Uterus (tissue), 4 donors: ENCODE measurements around the gene EVI5. TPM values are rescaled to one million over a fixed set of nuclear protein-coding genes. Genes with fewer than 3 reads are reported as not detected.

Source experiments
- DNase-seq, 2 donors: peaks; one replicate each; pipeline ENCODE4 v3.0.0-alpha.2; 2019 to 2020
- H3K27ac ChIP-seq, 2 donors: fragments of 200-600 bp; sonication (generic); 1 replicate in 1 of 2; 2 replicates in 1 of 2; pipeline ENCODE4 v1.5.1; 2016 to 2018
- H3K27me3 ChIP-seq, 2 donors: fragments of 200-600 bp; sonication (generic); one replicate each; pipeline ENCODE4 v1.5.1; 2018 to 2019; ENCODE audit warnings: control low read depth in 1 of 2
- H3K36me3 ChIP-seq, 2 donors: fragments of 200-600 bp; sonication (generic); one replicate each; pipeline ENCODE4 v1.5.1; 2019; ENCODE audit warnings: control low read depth in 1 of 2
- H3K4me1 ChIP-seq, 2 donors: fragments of 200-600 bp; sonication (generic); one replicate each; pipeline ENCODE4 v1.5.1; 2018 to 2019; ENCODE audit warnings: control low read depth in 1 of 2
- H3K4me3 ChIP-seq, 2 donors: fragments of 200-600 bp; sonication (generic); 1 replicate in 1 of 2; 2 replicates in 1 of 2; pipeline ENCODE4 v1.5.1; 2018 to 2019; ENCODE audit warnings: mild to moderate bottlenecking in 1 of 2
- H3K9me3 ChIP-seq, 2 donors: fragments of 200-600 bp; sonication (generic); one replicate each; pipeline ENCODE4 v1.5.1; 2019; ENCODE audit warnings: control low read depth in 1 of 2
- POLR2A ChIP-seq, 2 donors: fragments of 450-650 bp; IDR thresholded peaks; one replicate each; pipeline ENCODE4 v1.6.1; 2016; ENCODE audit warnings: antibody characterized with exemption in 2 of 2, mild to moderate bottlenecking in 1 of 2, moderate library complexity in 1 of 2
- intact Hi-C: fragments of 100-400 bp; cut with DNase I; formaldehyde crosslinking; loops from one replicate; pipeline ENCODE4 v1.15.1; 2023; ENCODE audit warnings: low total_unique reads
- total RNA-seq, 4 donors: library from RNA; depleted of rRNA in 3 of 4; stranded (reverse); fragments of >200 nt in 3 of 4; gene quantifications; one replicate each; pipeline versions ENCODE4 v1.1.0 to v1.2.4, GENCODE V29; 2014 to 2023
- TF ChIP-seq, protein P1 (sequence below), 4 experiments: fragments of 200-600 bp in 2 of 4; fragments of 450-650 bp in 2 of 4; sonication (generic) in 2 of 4; IDR thresholded peaks; one replicate each; pipeline ENCODE4 v1.5.1; 2016 to 2019; ENCODE audit warnings: antibody characterized with exemption in 4 of 4, mild to moderate bottlenecking in 2 of 4, moderate library complexity in 1 of 4
- donor health status: DM: yes; HTN: yes; CAD: no.

EVI5 gene
- total RNA-seq, 4 donors from 2014 or later: 53.0 to 112 (median 58.4) TPM

DNA sequence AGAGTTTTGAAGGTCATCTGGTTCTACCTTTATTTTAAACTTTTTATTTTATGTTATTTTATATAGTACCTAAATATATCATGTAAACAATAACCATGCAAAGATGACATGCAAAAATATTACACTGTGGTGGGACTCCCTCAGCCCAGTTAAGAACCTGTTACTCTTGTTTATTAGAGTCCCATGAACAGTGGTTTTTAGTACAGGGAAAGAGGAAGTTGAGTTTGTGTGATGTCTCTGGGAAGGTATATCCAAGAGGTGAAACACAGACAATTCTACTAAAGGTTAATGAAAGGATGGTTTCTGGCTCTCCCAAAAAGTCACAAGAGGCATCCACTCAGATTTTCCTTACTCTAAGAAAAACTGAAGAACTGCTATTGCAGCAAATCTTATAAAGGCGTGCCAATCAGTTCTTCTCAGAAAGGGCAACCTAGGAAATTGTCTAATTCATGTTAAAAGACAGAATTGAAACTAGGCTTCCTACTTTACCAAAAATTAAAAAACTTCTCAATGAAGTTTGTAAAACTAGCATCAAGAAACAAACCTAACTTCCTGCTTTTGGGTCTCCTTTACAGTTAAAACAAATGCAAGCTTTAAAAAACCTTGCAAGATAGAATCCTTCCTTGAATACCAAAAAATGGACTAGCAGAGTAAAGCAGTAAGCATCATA is 318.1 kb downstream of the EVI5 start:
- H3K27me3 ChIP-seq: no peaks in the 10 kb centered on the region
- TF ChIP-seq, protein P1, sequence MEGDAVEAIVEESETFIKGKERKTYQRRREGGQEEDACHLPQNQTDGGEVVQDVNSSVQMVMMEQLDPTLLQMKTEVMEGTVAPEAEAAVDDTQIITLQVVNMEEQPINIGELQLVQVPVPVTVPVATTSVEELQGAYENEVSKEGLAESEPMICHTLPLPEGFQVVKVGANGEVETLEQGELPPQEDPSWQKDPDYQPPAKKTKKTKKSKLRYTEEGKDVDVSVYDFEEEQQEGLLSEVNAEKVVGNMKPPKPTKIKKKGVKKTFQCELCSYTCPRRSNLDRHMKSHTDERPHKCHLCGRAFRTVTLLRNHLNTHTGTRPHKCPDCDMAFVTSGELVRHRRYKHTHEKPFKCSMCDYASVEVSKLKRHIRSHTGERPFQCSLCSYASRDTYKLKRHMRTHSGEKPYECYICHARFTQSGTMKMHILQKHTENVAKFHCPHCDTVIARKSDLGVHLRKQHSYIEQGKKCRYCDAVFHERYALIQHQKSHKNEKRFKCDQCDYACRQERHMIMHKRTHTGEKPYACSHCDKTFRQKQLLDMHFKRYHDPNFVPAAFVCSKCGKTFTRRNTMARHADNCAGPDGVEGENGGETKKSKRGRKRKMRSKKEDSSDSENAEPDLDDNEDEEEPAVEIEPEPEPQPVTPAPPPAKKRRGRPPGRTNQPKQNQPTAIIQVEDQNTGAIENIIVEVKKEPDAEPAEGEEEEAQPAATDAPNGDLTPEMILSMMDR (IDR thresholded peaks at IDR 0.05): no peak
- no peak for TF ChIP-seq POLR2A (IDR thresholded peaks at IDR 0.05)
- intact Hi-C loops: no loop called here
- no peaks in the 10 kb centered on the region for H3K36me3 ChIP-seq
- DNase-seq: no peak
- no peak overlapping the region for H3K27ac ChIP-seq
- no peak overlapping the region for H3K4me3 ChIP-seq
- H3K9me3 ChIP-seq: no peaks in the 10 kb centered on the region
- H3K4me1 ChIP-seq: no peaks in the 10 kb centered on the region

DNA sequence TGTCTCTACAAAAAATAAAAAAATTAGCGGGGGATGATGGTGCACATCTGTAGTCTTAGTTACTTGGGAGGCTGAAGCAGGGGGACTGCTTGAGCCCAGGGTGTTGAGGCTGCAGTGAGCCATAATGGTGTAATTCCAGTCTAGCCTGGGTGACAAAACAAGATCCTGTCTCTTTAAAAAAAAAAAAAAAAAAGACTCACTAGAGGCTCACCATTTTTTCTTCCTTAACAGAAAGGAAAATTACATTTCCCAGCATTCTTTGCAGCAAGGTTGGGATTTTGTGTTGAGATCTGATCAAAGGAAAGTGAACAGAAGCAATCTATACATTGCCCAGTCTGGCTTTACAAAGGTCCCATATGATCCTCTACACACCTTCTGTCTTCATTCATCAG is 319.7 kb downstream of the EVI5 start:
- H3K9me3 ChIP-seq: no peaks in the 10 kb centered on the region
- H3K27ac ChIP-seq: no peak overlapping the region
- no peak overlapping the region for H3K4me3 ChIP-seq
- no peaks in the 10 kb centered on the region for H3K27me3 ChIP-seq
- H3K4me1 ChIP-seq: no peaks in the 10 kb centered on the region
- H3K36me3 ChIP-seq: no peaks in the 10 kb centered on the region
- intact Hi-C loops: no loop called here
- no peak for DNase-seq
- TF ChIP-seq, protein P1 (IDR thresholded peaks at IDR 0.05): no peak
- TF ChIP-seq POLR2A (IDR thresholded peaks at IDR 0.05): no peak

DNA sequence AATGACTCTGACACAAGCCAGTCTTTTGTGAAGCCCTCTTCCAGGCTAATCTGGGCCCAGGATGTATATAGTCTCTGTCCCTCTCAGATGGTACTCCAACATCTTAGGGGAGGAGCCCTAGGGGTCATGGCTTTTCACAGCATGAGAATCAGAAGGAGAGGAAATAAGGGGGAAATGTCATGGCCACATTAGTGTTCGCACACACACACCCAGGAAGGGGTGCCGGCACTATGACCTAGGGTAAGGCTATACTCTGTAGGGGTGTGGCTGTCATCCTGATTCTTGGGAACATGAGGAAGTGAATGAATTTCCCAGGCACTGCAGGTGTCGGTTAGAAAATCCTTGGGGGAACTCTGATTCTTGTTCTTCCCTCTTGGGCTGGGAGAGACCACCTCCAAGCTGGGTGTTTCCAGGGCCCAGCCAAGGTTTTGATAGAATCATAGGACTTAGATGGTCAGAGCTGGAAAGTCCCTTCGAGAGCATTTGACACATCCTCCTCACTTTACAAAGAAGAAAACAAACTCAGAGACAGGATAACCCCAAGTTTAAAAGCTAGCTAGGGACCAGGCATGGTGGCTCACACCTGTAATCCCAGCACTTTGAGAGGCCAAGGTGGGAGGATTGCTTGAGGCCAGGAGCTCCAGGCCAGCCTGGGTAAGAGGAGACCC is 320.2 kb downstream of the EVI5 start:
- no peak overlapping the region for H3K27ac ChIP-seq
- intact Hi-C loops: no loop called here

DNA sequence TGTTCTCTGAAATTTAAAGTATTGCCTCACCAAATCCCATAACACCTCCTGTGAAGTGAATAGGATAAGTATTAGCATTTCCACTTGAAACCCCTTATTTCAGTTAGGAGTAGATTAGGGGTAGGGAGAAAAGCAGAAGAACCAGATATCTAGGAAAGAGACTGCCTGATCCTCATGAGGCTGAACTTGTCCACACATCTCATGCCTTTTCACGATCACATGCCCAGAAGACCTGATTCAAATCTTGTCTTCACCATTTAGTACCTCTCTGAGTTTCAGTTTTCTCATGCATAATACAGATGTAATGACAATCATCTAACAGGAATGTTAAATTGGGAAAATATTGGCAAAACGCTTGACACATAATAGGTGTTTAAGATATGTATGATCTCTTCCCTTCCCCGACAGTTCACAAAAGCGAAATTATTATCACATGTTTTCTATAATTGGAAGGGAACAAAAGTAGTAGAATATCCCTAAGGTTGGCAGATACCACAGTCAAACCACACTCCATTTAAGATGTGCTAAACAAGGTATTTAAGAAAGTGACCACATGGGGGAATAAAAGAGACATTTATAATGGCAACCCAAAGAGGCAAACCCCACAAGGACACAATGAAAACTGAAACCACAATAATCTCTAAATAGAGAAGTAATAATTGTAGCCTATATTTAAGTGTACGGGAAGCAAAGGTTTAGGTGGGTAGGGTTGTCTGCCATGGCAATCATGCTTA is 323.4 kb downstream of the EVI5 start:
- intact Hi-C loops: no loop called here
- Histone ChIP-seq H3K4me3 (no peak overlapping the region), H3K9me3 (no peaks in the 10 kb centered on the region), H3K4me1 (no peaks in the 10 kb centered on the region), H3K27ac (no peak overlapping the region), H3K27me3 (no peaks in the 10 kb centered on the region), H3K36me3 (no peaks in the 10 kb centered on the region)
- no peak for TF ChIP-seq POLR2A (IDR thresholded peaks at IDR 0.05)
- TF ChIP-seq, protein P1 (IDR thresholded peaks at IDR 0.05): no peak
- DNase-seq: no peak

More for the DNA sequence above, 320.2 kb downstream of the EVI5 start:
- no peak for DNase-seq
- Histone ChIP-seq H3K36me3 (no peaks in the 10 kb centered on the region), H3K9me3 (no peaks in the 10 kb centered on the region), H3K4me1 (no peaks in the 10 kb centered on the region), H3K27me3 (no peaks in the 10 kb centered on the region), H3K4me3 (no peak overlapping the region)
- TF ChIP-seq, protein P1 (IDR thresholded peaks at IDR 0.05): no peak
- no peak for TF ChIP-seq POLR2A (IDR thresholded peaks at IDR 0.05)

DNA sequence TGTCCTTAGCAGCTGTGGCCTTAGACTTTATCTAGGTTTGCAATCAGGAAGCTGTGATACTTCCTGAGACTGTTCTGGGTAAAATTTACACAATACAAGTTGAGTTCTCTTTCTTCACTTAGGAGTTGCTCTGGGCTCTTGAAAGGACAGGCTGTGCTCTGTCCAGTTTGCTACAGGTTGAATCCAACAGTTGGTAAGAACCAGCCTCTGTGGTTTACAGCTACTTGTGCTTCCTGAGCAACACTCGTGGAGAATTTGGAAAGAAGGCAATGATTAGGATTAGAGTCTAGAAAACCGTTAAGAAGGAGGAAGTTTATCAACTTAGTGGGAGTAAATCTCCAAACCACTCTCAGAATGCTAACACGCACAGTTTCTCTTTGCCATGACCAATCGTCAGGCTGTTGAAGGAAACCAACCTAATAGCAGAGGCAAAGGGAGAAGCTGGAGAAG is 325.0 kb downstream of the EVI5 start:
- Histone ChIP-seq H3K4me3 (no peak overlapping the region), H3K9me3 (no peaks in the 10 kb centered on the region), H3K36me3 (no peaks in the 10 kb centered on the region), H3K27me3 (no peaks in the 10 kb centered on the region), H3K4me1 (no peaks in the 10 kb centered on the region), H3K27ac (no peak overlapping the region)
- no peak for DNase-seq
- intact Hi-C loops: no loop called here
- TF ChIP-seq, protein P1 (IDR thresholded peaks at IDR 0.05): no peak
- TF ChIP-seq POLR2A (IDR thresholded peaks at IDR 0.05): no peak
